K562 (cell line): ENCODE data around the gene SYPL2. TPM values are rescaled to one million over a fixed set of nuclear protein-coding genes. Genes with fewer than 3 reads are reported as not detected.

Experiments
- C11orf30 ChIP-seq: fragments of 450-650 bp; IDR thresholded peaks from 2 replicates; pipeline ENCODE4 v1.6.1; 2016; ENCODE audit warnings: low read depth, mild to moderate bottlenecking
- KLF1 ChIP-seq: fragments of 450-650 bp; IDR thresholded peaks from 2 replicates; pipeline ENCODE4 v1.6.1; 2016; ENCODE audit warnings: missing genetic modification characterization, missing compliant biosample characterization
- LARP7 ChIP-seq: fragments of 450-650 bp; IDR thresholded peaks from 2 replicates; pipeline ENCODE4 v1.6.1; 2016
- NR2C2 ChIP-seq, 2 experiments: fragments of 200-800 bp in 1 of 2; sonication (Bioruptor generic) in 1 of 2; sonication (generic) in 1 of 2; formaldehyde crosslinking in 1 of 2; IDR thresholded peaks; 2 replicates each; pipeline versions ENCODE4 v1.6.1 to v1.8.0; 2016 to 2022; ENCODE audit warnings: mild to moderate bottlenecking in 1 of 2, missing compliant biosample characterization in 1 of 2, missing genetic modification characterization in 1 of 2, missing genetic modification reagents in 1 of 2
- RFX7 ChIP-seq: fragments of 250-450 bp; sonication (Bioruptor Pico); IDR thresholded peaks from 2 replicates; pipeline ENCODE4 v1.5.1; 2021; ENCODE audit warnings: mild to moderate bottlenecking
- RNF219 ChIP-seq: fragments of 250-450 bp; sonication (Bioruptor Pico); IDR thresholded peaks from 2 replicates; pipeline ENCODE4 v1.5.0; 2022; ENCODE audit warnings: mild to moderate bottlenecking
- SAFB2 ChIP-seq: fragments of 200-400 bp; formaldehyde crosslinking; IDR thresholded peaks from 2 replicates; pipeline ENCODE4 v1.6.1; 2018; ENCODE audit warnings: borderline replicate concordance, low read length, low read depth, moderate library complexity; ENCODE audit not compliant: severe bottlenecking
- TAL1 ChIP-seq: fragments of 450-650 bp; IDR thresholded peaks from 2 replicates; pipeline ENCODE4 v1.6.1; 2016; ENCODE audit warnings: mild to moderate bottlenecking
- ZBED1 ChIP-seq: IDR thresholded peaks from 2 replicates; pipeline ENCODE4 v1.6.1; 2014
- ZBTB40 ChIP-seq, 2 experiments: fragments of 450-650 bp in 1 of 2; sonication (generic) in 1 of 2; formaldehyde crosslinking in 1 of 2; IDR thresholded peaks; 2 replicates each; pipeline versions ENCODE4 v1.7.1 to v1.9.0; 2016 to 2022; ENCODE audit warnings: inconsistent platforms in 1 of 2, mild to moderate bottlenecking in 1 of 2, missing genetic modification reagents in 1 of 2
- ZEB2 ChIP-seq: fragments of 450-650 bp; IDR thresholded peaks from 2 replicates; pipeline ENCODE4 v1.6.1; 2016
- ZNF584 ChIP-seq: fragments of 200-800 bp; sonication (Bioruptor generic); IDR thresholded peaks from 2 replicates; pipeline ENCODE4 v1.6.1; 2016; ENCODE audit warnings: low read depth, mild to moderate bottlenecking, missing genetic modification characterization, missing compliant biosample characterization
- ZNF696 ChIP-seq: fragments of 250-450 bp; sonication (Bioruptor Pico); conservative IDR thresholded peaks from 2 replicates; pipeline ENCODE4 v1.4.0; 2020; ENCODE audit warnings: mild to moderate bottlenecking, moderate library complexity
- polyA plus RNA-seq, 8 experiments: library from polyadenylated mRNA; depleted of rRNA in 4 of 8; stranded (reverse) in 5 of 8; unstranded in 3 of 8; fragments of >200 nt; fragmentation: Nextera tagmentation in 2 of 8; fragmentation: Illumina TruSeq in 1 of 8; extraction: Ambion mirVana in 2 of 8; extraction: Trizol in 1 of 8; gene quantifications; 2 replicates each; pipeline versions ENCODE4 v1.2.1 to v1.2.3, GENCODE V29; 2011 to 2014; ENCODE audit warnings: inconsistent platforms in 1 of 8, missing spikeins in 1 of 8
- total RNA-seq, 7 experiments: library from RNA; depleted of rRNA in 6 of 7; stranded (reverse); fragments of >200 nt in 6 of 7; fragmentation: Illumina TruSeq in 2 of 7; extraction: Trizol in 2 of 7; gene quantifications; 2 replicates each; pipeline versions ENCODE4 v1.2.1 to v1.2.3, GENCODE V29; 2011 to 2021; ENCODE audit warnings: low replicate concordance in 1 of 7
- TF ChIP-seq, protein P1 (sequence below): fragments of 250-450 bp; sonication (Bioruptor Pico); IDR thresholded peaks from 2 replicates; pipeline ENCODE4 v1.5.0; 2021

SYPL2 gene
- total and polyA plus RNA-seq, 9 of the 15 experiments (the other 6 are each of a cell fraction or from before 2014, with no cell fraction given) = 0.03 to 0.20 (median 0.07) TPM; not detected in 2

DNA sequence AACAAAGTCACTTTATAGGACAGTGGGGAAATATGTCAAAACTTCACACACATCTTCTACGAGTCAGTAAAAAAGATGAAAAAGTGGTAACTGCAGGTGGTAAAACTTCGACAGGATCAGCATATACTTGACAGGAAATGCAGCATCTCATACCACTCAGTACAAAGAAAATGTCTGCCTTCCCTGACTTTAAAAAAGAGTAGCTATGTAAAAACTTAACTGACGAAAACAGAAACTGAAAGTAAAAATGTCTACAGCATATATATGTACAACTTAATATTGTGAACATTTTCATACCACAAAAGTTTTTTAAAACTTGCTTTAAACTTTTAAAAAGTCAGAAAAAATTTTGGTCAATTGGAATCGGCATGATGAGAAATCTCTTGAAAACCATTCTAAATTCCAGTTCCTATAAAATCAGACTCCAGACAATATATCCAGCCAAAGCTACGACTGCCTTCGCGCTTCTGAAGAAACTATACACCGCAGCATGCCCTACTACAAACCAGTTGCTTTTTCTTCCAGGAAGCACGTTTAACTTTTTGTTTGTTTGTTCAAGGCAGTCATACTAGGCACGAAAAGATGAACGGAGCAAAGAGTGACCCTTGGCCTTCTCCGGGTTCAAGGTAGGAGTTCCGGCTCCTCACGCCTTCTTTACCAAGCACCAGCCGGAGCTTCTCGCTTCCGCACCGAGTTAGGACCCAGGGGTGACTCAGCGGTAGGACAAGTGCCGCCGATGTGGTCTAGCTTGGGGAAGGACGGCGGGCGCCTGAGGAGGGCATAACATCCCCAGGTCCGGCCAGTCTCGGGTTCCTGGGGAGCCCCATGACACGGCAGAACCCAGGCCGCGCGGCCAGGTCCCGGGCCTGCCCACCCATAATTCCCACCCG lies 40.7 kb upstream of the SYPL2 start (continued):
- TF ChIP-seq ZBTB40 (IDR thresholded peaks at IDR 0.05) = 0 out of 2 replicates have a peak, but pooled peaks have one; percentile 6
- TF ChIP-seq ZBTB40 (CRISPR knock-in tag; IDR thresholded peaks at IDR 0.05) = no peak
- TF ChIP-seq, protein P1, sequence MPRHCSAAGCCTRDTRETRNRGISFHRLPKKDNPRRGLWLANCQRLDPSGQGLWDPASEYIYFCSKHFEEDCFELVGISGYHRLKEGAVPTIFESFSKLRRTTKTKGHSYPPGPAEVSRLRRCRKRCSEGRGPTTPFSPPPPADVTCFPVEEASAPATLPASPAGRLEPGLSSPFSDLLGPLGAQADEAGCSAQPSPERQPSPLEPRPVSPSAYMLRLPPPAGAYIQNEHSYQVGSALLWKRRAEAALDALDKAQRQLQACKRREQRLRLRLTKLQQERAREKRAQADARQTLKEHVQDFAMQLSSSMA (CRISPR knock-in tag) = 0 out of 2 replicates have a peak, but pooled peaks have one; percentile 50
- peak; percentile 64; the same call in 1 of the 2 replicates for TF ChIP-seq ZBED1
- no peak for TF ChIP-seq RNF219 (CRISPR knock-in tag)
- TF ChIP-seq ZNF696 (CRISPR knock-in tag) = no peak
- 0 out of 2 replicates have a peak, but pooled peaks have one; percentile 39 for TF ChIP-seq KLF1 (tag)
- peak; percentile 65; the same call in 1 of the 2 replicates for TF ChIP-seq LARP7
- TF ChIP-seq RFX7 (CRISPR knock-in tag) = no peak
- TF ChIP-seq ZEB2 = peak; percentile 67; the same call in 1 of the 2 replicates
- 0 out of 2 replicates have a peak, but pooled peaks have one; percentile 18 for TF ChIP-seq TAL1
- peak; percentile 91 for TF ChIP-seq C11orf30
- TF ChIP-seq SAFB2 = no peak
- no peak for TF ChIP-seq NR2C2 (CRISPR knock-in tag; IDR thresholded peaks at IDR 0.05)
- TF ChIP-seq NR2C2 (tag; IDR thresholded peaks at IDR 0.05) = no peak
- TF ChIP-seq ZNF584 (CRISPR knock-in tag) = peak; percentile 51; the same call in 1 of the 2 replicates
